HG02885 (cell line): Measurements from ENCODE around the gene ADCY2.

Experiments
- ATAC-seq: cut with Tn5 transposase; IDR thresholded peaks from one replicate; pipeline ENCODE4 v1.9.1; 2021; ENCODE audit warnings: mild to moderate bottlenecking; ENCODE audit not compliant: unreplicated experiment, poor library complexity

ADCY2 gene

DNA sequence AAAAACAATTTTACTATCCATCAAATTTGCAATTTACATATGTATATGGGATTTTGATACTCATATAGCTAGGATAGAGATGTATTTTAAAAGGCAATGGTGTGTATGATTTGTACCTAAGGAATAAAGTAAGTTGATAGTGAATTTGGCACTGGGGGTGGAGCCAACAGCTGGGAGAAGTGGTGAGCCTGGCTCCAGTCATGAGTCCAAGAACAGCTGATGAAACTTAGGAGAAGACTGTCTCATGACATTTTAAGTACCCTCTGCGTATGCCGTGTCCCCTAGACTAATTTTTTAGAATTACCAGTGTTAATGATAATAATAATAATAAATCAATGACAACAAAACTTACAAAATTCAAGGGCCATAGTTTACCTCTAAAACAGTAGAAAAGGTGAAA is 181.4 kb downstream of the ADCY2 start:
- no peak for ATAC-seq

DNA sequence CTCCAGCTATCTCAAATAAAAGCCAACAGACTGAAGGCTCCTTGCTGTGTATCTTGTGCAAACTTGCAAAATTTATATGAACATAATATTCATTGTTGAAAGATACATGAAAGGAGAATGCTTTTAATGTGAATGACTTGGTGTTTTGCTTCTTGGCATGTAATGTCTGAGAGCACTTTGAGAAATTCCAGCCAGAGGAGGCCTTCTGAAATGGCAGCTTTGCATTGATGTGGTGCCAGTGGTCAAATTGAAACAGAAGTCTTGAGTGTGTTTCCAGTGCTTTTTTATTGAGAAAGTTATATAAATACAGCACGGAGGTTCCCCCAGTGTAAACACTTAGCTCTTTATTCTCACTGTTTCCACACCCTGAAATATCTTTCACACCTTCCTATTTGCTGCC is 182.1 kb downstream of the ADCY2 start:
- no peak for ATAC-seq

DNA sequence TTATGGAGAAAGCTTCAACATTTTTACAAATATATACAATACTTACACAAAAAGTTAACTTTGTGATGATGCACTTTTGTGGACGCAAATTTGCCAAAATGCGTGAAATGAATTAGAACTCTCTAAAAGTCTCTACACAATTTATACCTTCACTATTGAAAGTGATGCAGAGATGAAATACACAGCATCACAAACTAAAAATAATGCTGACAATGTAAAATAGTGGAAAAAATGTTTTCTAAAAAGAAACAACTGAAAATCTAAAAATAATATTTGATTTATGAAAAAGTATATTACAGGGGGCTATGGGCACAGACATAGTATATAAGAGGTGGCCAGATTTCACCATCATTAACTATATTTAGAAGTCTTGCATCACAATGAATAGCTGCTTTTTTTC is 188.8 kb downstream of the ADCY2 start:
- ATAC-seq: no peak

DNA sequence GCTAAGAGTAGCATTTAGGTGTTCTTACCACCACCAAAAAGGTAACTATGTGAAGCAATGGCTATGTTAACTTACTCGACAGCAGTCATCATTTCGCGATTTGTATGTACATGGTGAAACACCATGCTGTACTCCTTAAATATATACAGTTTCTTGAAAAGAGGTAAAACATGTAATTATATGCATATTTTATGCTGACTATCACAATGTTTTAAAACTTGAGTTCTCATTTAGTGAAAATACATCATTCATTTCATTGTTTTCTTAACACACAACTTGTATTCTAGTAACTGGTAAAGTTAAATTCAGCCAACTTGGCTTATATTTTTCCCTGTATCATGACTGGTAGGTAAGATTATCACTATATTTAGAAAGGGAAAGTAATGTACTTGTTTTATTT is 189.9 kb downstream of the ADCY2 start:
- ATAC-seq: no peak

DNA sequence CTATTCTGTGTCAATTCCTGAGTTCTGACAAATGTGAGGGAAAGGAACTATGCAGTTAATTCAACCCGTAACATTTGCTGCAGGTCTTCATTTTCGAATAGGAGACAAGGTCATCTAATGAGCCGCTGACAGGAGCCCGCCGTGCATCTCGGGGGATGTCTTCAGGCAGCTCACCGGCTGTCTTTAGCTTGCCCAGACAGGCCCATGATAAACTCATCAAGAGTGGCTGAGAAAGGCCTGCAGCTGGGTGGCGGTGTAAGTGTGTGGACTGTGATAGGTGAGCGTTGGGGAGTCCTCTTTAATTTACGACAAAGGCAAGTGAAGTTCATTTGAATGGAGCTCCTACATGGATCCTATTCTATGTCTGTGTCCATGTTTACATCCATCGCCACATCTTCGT is 190.5 kb downstream of the ADCY2 start:
- ATAC-seq: no peak

DNA sequence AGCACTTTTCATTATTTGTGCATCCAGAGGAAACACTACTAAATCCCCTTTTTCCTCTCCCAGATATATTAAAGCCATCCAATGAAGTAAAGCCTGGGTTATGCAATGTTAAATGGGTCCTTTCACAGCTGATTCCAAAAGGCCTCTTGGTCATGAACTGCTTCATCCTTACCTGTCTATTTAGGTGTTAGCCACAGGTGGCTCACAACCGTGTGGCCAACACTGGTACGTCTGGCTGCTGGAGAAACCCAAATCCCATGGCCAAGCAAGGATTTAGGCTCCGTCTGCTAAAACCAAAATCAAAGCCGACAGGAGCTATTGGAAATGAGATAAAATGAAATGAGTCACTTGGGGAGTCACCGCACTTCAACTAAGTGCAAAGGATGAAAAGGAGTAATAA is 193.9 kb downstream of the ADCY2 start:
- ATAC-seq: no peak

DNA sequence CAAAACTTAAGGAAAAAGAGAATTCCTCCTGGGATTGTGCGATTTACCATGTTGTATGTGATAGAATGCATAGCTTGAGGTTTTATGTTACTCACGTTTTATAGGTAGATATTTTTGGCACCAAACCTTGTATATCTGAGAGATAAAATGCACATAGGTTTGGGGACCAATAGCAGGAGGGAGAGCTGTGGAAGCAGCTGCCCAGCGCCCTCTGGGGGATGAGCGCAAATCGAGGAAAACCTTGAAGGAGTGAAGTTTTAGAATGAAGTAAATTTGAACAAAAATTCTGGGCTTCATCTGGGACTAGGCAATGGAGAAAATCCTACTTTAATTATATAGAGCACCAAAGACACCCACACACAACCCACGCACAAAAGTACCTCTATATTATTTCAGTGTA is 197.0 kb downstream of the ADCY2 start:
- no peak for ATAC-seq

DNA sequence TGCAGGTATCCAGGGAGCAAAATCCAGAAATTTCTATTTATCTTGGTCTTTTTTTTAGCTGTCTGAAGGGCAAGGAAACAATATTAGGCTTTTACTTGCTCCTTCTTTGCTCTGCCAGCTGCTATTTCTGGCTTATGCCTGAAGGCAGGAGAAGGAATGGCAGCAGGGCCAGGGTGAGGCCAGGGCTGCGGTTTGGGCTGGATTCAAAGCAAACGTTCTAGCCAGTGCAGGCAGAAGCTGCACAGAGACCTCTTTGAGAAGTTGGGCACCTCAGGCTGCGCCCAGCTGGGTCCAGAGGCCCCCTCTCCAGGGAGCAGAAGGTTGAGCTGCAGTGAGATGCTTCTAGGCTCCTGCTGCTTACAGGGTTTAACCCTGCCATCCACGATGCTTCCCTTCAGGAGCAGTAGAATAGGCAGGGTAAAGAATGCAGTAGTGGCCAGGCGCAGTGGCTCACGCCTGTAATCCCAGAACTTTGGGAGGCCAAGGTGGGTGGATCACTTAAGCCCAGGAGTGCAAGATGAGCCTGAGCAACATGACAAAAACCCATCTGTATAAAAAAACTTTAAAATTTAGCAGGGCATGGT is 201.2 kb downstream of the ADCY2 start:
- ATAC-seq: no peak

DNA sequence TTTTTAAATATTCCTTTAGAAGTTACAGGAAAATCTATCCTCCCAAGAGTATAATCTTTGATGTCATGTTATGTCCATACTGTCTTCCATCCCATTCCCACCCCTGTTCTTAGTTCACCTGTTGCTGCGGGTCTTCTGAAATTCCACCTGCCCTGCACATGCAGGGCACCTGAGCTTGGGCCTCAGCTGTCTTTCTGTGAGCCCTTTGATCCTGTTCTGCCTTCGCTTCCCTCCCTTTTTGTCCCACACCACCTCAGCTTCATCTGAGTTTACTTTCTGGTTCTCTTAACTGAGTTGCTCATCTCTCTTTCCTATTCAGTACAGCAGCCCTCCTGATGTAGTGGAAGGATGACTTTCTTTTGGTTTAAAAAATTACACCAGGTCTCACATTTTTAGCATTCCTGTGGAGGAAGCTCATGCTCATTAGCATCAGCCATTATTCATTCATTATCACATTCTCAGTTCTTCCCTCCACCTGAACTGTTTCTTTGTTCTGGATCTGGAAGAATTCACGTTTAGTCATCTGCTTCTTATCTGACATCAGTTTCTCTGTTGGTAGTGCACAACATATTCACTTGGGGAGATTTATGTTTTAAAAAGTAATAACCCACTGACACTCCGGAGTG is 211.0 kb downstream of the ADCY2 start:
- ATAC-seq: no peak

DNA sequence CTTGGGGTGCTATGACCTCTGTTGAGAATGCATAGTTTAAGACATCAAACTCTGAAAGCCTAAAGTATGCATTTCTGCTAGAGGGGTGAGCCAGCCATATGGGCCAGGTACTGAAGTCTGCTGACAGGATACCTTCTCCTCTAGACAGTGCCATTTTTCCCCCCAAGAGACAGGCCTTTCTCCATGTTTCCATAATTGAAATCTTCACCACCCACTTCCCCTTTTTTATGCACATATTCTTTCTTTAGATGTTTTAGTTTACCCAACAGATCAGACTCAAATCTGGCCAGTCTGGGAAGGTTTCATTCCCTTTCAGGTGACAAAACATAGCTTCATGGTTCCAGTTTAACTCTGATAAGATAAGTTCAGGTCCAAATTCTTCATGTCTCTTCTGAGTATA is 212.8 kb downstream of the ADCY2 start:
- ATAC-seq: no peak

DNA sequence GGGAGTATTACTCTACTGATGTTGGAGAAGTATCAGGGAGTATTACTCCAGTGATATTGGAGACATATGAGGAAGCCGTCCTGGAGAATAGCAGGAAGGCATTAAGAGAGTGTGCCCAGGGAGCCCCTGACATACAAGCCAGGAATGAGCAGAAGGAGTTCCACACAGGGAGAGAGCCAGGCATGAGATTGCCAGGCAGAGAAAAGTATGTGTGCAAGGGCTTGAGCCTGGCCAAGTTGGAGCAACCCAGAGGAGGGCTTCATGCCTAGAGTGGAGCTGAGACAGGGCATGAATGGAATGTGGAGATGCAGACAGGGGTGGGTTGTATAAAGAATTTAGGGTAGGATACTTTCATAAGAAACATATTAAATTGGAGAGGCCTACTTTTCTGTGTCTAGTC is 213.8 kb downstream of the ADCY2 start:
- no peak for ATAC-seq

DNA sequence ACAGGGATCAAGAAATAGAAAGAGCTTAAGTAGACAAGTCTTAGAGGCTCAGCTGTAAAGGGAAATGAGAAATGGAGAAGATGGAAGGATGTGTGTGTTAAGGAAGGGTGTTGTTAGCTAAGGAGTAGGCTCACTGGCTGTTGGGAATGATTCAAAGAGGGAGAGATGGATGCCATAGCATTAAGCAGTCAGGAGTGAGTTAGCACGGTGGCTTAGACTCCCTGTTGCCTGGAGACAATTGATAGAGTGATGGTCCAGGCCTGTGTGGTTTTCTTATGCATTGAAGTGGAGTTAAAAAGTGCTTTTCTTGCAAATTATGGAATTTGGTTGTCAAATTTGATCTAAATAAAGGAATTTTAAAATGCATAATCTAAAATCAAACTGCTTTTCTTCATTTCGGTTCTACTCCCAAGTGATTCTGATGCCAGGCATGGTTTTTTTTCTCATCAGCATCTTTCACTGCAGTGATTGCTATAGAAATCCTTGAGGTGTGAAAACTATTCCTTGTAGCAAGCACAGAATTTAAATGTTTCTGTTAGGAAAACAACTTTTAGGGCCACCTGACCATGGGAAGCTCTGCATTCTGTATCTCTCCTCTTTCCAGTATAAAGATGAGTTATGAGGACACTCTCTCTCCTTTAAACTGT is 214.7 kb downstream of the ADCY2 start:
- ATAC-seq: no peak

DNA sequence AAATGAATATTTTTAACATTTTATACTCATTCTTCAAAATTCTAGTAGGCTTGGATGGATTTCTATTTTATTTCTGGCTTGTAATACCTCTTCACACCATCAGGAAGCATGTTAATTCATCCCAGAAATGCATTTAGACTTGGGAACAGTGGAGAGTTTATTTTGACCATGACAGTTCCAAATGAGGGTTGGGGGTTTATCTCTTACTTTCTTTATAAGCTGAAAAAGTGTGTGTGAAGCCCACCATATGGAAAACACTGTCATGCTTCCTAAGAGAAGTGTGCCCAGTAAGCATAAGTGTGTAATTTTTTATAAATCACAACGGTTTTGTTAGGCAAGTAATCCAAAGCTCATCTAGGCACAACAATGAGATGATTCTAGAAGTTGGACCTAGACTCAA is 215.6 kb downstream of the ADCY2 start:
- no peak for ATAC-seq

DNA sequence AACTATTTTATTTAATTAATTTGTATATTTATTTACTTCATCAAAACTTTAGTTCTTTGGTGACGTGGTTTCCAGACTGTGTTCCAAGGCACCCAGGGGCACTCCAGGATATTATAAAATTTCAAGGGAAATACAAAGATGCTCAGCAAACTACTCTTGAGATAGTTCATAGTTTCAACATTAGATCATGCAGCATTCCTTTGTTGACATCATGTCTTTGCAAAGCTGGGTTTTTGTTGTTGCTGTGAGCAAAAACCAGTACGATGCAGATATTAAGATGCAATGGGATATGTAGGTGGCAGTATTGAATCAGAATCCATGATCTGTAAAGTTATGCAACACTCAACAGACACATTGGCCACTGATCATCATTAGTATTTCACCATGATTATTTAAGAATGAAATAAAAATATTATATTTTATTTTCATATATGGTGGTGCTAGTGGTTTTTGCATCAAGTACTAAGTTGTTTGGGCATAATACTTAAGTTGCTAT is 219.7 kb downstream of the ADCY2 start:
- no peak for ATAC-seq

DNA sequence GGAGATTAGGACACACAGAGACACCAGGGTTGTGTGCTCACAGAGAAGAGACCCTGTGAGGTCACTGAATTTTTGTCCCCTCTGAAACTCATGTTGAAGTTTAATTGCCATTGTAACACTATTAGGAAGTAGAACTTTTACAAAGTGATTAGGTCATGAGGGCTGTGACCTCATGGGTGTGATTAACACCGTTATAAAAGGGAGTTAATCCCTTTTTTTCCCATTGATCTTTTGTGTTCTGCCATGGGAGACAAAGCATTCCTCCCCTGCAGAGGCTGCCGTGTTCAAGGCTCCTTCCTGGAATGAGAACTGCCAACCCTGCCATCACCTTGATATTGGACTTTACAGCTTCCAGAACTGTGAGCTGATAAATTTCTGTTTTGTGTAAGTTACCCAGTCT is 221.0 kb downstream of the ADCY2 start:
- no peak for ATAC-seq

DNA sequence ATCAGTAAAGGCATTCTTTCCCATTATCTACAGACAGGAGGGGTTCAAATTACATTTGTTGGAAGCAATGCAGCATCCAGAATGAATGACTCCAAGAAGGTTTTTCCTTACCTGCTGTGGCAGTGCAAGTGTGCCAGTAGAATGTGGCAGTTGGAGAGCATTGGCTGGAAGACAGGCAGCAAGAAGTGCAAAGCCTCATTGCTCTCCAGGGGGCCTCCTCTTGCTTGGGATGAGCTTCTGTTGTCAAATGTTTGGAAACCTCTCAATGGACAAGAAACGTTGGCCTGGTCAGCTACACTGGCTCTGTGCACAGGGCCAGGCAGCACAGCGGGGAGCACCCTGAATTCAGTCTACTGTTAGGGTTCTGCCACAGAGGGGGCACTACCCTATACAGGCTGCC is 226.6 kb downstream of the ADCY2 start:
- ATAC-seq: no peak

DNA sequence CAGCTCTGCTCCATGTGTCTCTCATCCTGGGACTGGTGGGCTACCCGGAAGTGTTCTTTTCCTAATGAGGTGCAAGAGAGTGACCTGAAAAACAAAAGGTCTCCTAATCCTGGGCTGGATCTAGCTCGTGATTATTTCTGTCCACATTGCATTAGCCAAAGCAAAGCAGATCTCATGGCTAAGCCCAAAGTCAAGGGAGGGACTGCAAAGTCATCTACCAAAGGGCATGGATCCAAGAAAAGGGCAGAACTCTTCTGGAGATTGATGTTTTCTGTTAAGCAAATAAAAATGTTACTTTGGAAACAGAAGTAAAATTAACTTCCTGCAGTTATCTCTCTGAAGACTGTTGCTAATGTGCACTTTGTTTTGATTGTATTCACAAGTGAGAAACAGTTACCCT is 229.8 kb downstream of the ADCY2 start:
- no peak for ATAC-seq

DNA sequence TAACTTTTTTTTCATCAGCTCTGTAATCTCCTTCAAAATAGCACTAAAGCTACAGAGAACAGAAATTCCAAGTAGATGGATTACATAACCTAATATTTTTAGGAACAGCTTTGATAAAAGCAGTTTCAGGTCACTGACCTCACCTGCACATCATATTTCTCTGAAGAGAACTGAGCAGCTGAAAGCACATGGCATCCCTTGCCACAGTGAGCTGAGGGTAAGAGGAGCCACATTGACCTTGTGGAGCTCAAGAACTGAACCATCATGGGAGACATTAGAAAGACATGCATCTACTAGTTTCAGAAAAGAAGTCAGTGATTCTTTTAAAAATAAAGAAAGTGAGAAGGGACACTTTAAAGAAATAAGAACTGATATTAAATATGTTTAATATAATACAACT is 232.3 kb downstream of the ADCY2 start:
- no peak for ATAC-seq

DNA sequence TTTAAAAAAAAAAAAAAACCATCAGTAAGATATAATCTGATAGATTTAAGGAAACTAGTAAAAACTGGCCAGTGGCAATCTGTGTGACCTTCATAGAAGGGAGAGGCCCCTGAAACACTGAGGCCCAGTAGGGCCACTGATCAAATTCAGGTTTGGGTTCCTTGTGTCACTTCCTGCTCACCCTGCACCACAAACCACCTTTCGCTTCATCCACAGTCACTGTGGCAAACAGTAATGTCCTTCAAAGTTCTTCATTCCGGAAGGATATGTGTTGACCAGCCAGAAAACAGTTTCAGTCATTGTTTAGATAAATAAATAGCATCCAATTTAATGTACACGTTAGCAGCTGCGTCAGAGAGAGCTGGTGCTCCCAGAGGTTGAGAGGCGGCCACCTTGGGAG is 232.9 kb downstream of the ADCY2 start:
- no peak for ATAC-seq

DNA sequence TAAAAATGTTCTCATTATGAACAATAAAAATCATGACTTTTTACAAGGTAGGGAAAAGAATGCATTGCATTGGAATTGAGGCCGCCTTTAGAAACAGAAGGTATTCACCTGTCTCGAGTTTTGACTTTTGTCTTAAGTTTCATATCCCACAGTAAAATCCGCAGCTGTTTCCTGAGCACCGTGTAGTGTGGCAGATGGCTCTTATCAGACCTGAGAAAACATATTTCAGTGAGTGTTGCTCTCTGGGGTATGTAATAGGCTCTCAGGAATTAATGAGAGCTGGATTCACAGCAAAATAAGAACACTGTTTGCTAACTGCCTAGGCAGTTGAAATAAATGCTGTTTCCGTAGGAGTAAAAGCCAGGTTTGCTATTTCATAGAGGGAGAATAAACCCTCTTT is 233.6 kb downstream of the ADCY2 start:
- ATAC-seq: no peak

DNA sequence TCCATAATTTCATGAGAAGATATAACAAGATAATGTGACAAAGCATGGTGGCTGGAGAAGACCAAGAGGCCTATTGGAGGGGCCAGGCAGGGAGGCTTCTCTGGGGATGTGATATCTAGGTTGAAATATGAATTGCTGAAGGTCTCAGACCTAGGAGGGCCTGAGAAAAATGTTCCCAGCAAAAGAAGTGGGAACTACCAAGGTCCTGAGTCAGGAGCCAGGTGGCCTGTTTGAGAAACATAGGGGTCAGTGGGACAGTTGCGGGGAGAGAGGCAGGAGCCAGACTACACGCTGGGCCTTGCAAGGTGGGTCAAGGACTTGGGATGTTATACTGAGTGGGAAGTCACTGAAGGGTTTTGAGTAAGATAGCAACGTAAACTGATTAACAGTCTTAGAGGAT is 238.9 kb downstream of the ADCY2 start:
- no peak for ATAC-seq

DNA sequence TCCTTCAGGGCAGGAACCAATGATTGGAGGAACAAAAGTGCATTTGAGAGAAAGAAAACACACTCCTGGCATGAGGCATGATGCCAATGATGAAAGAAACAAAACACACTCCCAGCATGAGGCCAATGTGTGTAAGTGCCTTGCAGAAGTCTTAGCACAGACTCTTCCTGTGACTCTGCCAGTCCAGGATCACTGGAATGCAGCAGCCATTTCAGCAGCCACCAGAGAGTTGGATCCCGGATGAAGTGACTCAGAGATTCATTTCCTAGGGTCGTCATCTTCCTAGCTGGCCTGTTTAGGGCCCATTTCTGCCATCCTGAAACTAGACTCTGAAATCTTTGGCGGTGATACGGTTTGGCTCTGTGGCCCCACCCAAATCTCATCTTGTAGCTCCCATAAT is 242.5 kb downstream of the ADCY2 start:
- ATAC-seq: no peak
